K562 (cell line): Measurements from ENCODE around the gene PAX5. TPM values are rescaled to one million over a fixed set of nuclear protein-coding genes. Genes with fewer than 3 reads are reported as not detected.

Experiments used
- ATAC-seq: fragments of 200-7000 bp; cut with Tn5 transposase; 3 replicates; pipeline ENCODE4 v1.9.1; 2020; ENCODE audit warnings: moderate library complexity
- BruUV-seq: library from RNA; stranded (reverse); fragments of 400-500 nt; replicated peaks from 2 replicates; lab custom pipeline; 2021; lab: Mats Ljungman, UMichigan
- CTCF ChIA-PET: fragments of 300-600 bp; formaldehyde crosslinking; extraction: SDS; loops from one replicate; lab custom pipeline; 2021; ENCODE audit warnings: low intra/inter-chr PET ratio; lab: Yijun Ruan, JAX
- POLR2A ChIA-PET: fragments of 300-600, 350-650 bp; sonication (Branson Sonifier 250); formaldehyde crosslinking; extraction: SDS; loops from one replicate; lab custom pipeline; 2021; ENCODE audit warnings: antibody characterized with exemption, inconsistent platforms; lab: Yijun Ruan, JAX
- DNase-seq, 4 experiments: peaks; one replicate each; pipeline versions ENCODE4 v3.0.0 to v3.0.0-alpha.2; 2011 to 2018; ENCODE audit warnings: low spot score in 3 of 4, mixed read lengths in 3 of 4; ENCODE audit errors: extremely low read depth in 1 of 4
- FAIRE-seq: peaks from 2 replicates; lab custom pipeline; 2011; peaks lifted over from hg19 to GRCh38; lab: Jason Lieb, UNC
- H2AFZ ChIP-seq: 2 replicates; pipeline ENCODE4 v1.6.0; 2011; ENCODE audit warnings: low read depth, low read length, control low read depth, inconsistent platforms
- H3K27ac ChIP-seq: fragments of 200-600 bp; 3 replicates; pipeline ENCODE4 v1.8.0; 2011; ENCODE audit warnings: low read depth, mild to moderate bottlenecking, control low read depth, inconsistent platforms, low read length, moderate library complexity, mixed read lengths; ENCODE audit errors: extremely low read depth
- H3K27me3 ChIP-seq, 2 experiments: fragments of 300-600 bp in 1 of 2; 2 replicates in 1 of 2; 3 replicates in 1 of 2; pipeline versions ENCODE4 v1.6.0 to v1.8.0; 2011; ENCODE audit warnings: inconsistent platforms in 2 of 2, low read length in 2 of 2, mild to moderate bottlenecking in 1 of 2, mixed read lengths in 1 of 2, moderate library complexity in 1 of 2; ENCODE audit not compliant: control insufficient read depth in 2 of 2, insufficient read depth in 2 of 2
- H3K36me3 ChIP-seq: fragments of 300-600 bp; 3 replicates; pipeline ENCODE4 v1.8.0; 2011; ENCODE audit warnings: mild to moderate bottlenecking, low read length, inconsistent platforms; ENCODE audit not compliant: control insufficient read depth, insufficient read depth
- H3K4me1 ChIP-seq, 2 experiments: fragments of 200-600 bp in 1 of 2; replicated peaks in 1 of 2; 2 replicates in 1 of 2; 3 replicates in 1 of 2; pipeline versions ENCODE4 v1.5.1 to v1.8.0; 2011; ENCODE audit warnings: inconsistent platforms in 2 of 2, low read length in 2 of 2, mild to moderate bottlenecking in 1 of 2, mixed read lengths in 1 of 2, moderate library complexity in 1 of 2; ENCODE audit not compliant: control insufficient read depth in 2 of 2, insufficient read depth in 2 of 2
- H3K4me2 ChIP-seq: 2 replicates; pipeline ENCODE4 v1.6.1; 2011; ENCODE audit warnings: low read length, control low read depth, inconsistent platforms, mixed read lengths; ENCODE audit not compliant: insufficient read depth
- H3K4me3 ChIP-seq: fragments of 200-600 bp; sonication (generic), shearing (Covaris generic); 2 replicates; pipeline ENCODE4 v1.5.1; 2016; ENCODE audit warnings: control low read depth, inconsistent platforms
- H3K79me2 ChIP-seq: fragments of 200-600 bp; 3 replicates; pipeline ENCODE4 v1.8.0; 2011; ENCODE audit warnings: low read length, inconsistent platforms; ENCODE audit not compliant: control insufficient read depth, insufficient read depth
- H3K9ac ChIP-seq, 2 experiments: 2 replicates each; pipeline versions ENCODE4 v1.6.0 to v1.6.1; 2011; ENCODE audit warnings: low read depth in 2 of 2, low read length in 2 of 2, control low read depth in 1 of 2, inconsistent platforms in 1 of 2, mild to moderate bottlenecking in 1 of 2, mixed read lengths in 1 of 2; ENCODE audit not compliant: insufficient read depth in 1 of 2
- H3K9me1 ChIP-seq: one replicate; pipeline ENCODE4 v1.6.0; 2011; ENCODE audit warnings: inconsistent platforms, mild to moderate bottlenecking, low read length, moderate library complexity; ENCODE audit not compliant: control insufficient read depth, insufficient read depth
- H3K9me3 ChIP-seq: replicated peaks from 2 replicates; pipeline ENCODE4 v1.5.1; 2011; ENCODE audit warnings: low read depth, low read length, inconsistent platforms; ENCODE audit not compliant: control insufficient read depth, insufficient read depth
- H4K20me1 ChIP-seq: replicated peaks from 2 replicates; pipeline ENCODE4 v1.6.1; 2011; ENCODE audit warnings: low read length, inconsistent platforms, mixed read lengths; ENCODE audit not compliant: control insufficient read depth, insufficient read depth
- ATF1 ChIP-seq, 2 experiments: fragments of 450-650 bp in 1 of 2; IDR thresholded peaks; 2 replicates each; pipeline ENCODE4 v1.6.1; 2016; ENCODE audit warnings: missing compliant biosample characterization in 1 of 2, missing genetic modification characterization in 1 of 2
- CHD2 ChIP-seq: IDR thresholded peaks from 2 replicates; pipeline ENCODE4 v1.6.1; 2011; ENCODE audit warnings: low read depth, low read length
- EP300 ChIP-seq: IDR thresholded peaks from 2 replicates; pipeline ENCODE4 v1.6.1; 2012; ENCODE audit warnings: low read length, improper control_type of control experiment
- FOS ChIP-seq: IDR thresholded peaks from 3 replicates; pipeline ENCODE4 v1.6.1; 2011; ENCODE audit not compliant: insufficient read length; ENCODE audit errors: extremely low read depth
- GATA2 ChIP-seq: sonication (generic); formaldehyde crosslinking; IDR thresholded peaks from 2 replicates; pipeline ENCODE4 v1.4.0; 2020; ENCODE audit warnings: mild to moderate bottlenecking, missing genetic modification reagents
- HDAC8 ChIP-seq: fragments of 450-650 bp; IDR thresholded peaks from 2 replicates; pipeline ENCODE4 v1.6.1; 2016; ENCODE audit warnings: mild to moderate bottlenecking, missing genetic modification characterization, moderate library complexity, missing compliant biosample characterization
- IFI16 ChIP-seq: fragments of 250-450 bp; sonication (Bioruptor Pico); IDR thresholded peaks from 2 replicates; pipeline ENCODE4 v2.1.2; 2022; ENCODE audit warnings: mild to moderate bottlenecking, inconsistent platforms
- KAT2B ChIP-seq: IDR thresholded peaks from one replicate; pipeline ENCODE4 v1.6.1; 2012; ENCODE audit warnings: low read depth, mild to moderate bottlenecking, control low read depth, inconsistent platforms, low read length, moderate library complexity
- KDM5B ChIP-seq: fragments of 200-600 bp; sonication (generic); IDR thresholded peaks from 2 replicates; pipeline ENCODE4 v1.6.1; 2012; ENCODE audit warnings: low read depth, mild to moderate bottlenecking, moderate library complexity, low read length, control low read depth, inconsistent platforms; ENCODE audit not compliant: insufficient replicate concordance
- PHF8 ChIP-seq: fragments of 200-600 bp; sonication (generic); IDR thresholded peaks from 2 replicates; pipeline ENCODE4 v1.6.1; 2012; ENCODE audit warnings: mixed run types, mild to moderate bottlenecking, inconsistent platforms, low read length, moderate library complexity, borderline replicate concordance
- ZNF23 ChIP-seq: fragments of 250-450 bp; sonication (Bioruptor Pico); IDR thresholded peaks from 2 replicates; pipeline ENCODE4 v1.4.0; 2020; ENCODE audit warnings: mild to moderate bottlenecking
- WGBS: fragments of 100-300 bp; shearing (Covaris generic); methylation state at CpG from one replicate; pipeline ENCODE4 v1.1.6; 2016; ENCODE audit warnings: low coverage, mixed read lengths; ENCODE audit not compliant: insufficient coverage; ENCODE audit errors: missing lambda C conversion rate; 5-methylcytosine and 5-hydroxymethylcytosine counted together
- in situ Hi-C: fragments of 300-500 bp; cut with MboI; formaldehyde crosslinking; loops from 4 replicates; pipeline ENCODE4 v1.15.0; 2018; ENCODE audit warnings: inconsistent platforms, mixed read lengths
- intact Hi-C: fragments of 100-400 bp; cut with micrococcal nuclease; formaldehyde crosslinking; loops from 2 replicates; pipeline ENCODE4 v1.14.2; 2022
- polyA plus RNA-seq, 8 experiments: library from polyadenylated mRNA; depleted of rRNA in 4 of 8; stranded (reverse) in 5 of 8; unstranded in 3 of 8; fragments of >200 nt; fragmentation: Nextera tagmentation in 2 of 8; fragmentation: Illumina TruSeq in 1 of 8; extraction: Ambion mirVana in 2 of 8; extraction: Trizol in 1 of 8; gene quantifications; 2 replicates each; pipeline versions ENCODE4 v1.2.1 to v1.2.3, GENCODE V29; 2011 to 2014; ENCODE audit warnings: inconsistent platforms in 1 of 8, missing spikeins in 1 of 8
- total RNA-seq, 7 experiments: library from RNA; depleted of rRNA in 6 of 7; stranded (reverse); fragments of >200 nt in 6 of 7; fragmentation: Illumina TruSeq in 2 of 7; extraction: Trizol in 2 of 7; gene quantifications; 2 replicates each; pipeline versions ENCODE4 v1.2.1 to v1.2.3, GENCODE V29; 2011 to 2021; ENCODE audit warnings: low replicate concordance in 1 of 7
- TF ChIP-seq, protein P1 (sequence below): fragments of 450-650 bp; formaldehyde crosslinking; conservative IDR thresholded peaks from 2 replicates; pipeline ENCODE4 v1.4.0; 2022; ENCODE audit warnings: mild to moderate bottlenecking, missing genetic modification characterization
- TF ChIP-seq, protein P2 (sequence below): sonication (generic); IDR thresholded peaks from 2 replicates; pipeline ENCODE4 v1.6.1; 2016
- TF ChIP-seq, protein P3 (sequence below): fragments of 250-450 bp; sonication (Bioruptor Pico); IDR thresholded peaks from 2 replicates; pipeline ENCODE4 v1.4.0; 2020; ENCODE audit warnings: mild to moderate bottlenecking

Gene PAX5
- total and polyA plus RNA-seq, 9 of the 15 experiments (the other 6 are each of a cell fraction or from before 2014, with no cell fraction given) = 0.03 to 0.09 TPM; not detected in 7

DNA sequence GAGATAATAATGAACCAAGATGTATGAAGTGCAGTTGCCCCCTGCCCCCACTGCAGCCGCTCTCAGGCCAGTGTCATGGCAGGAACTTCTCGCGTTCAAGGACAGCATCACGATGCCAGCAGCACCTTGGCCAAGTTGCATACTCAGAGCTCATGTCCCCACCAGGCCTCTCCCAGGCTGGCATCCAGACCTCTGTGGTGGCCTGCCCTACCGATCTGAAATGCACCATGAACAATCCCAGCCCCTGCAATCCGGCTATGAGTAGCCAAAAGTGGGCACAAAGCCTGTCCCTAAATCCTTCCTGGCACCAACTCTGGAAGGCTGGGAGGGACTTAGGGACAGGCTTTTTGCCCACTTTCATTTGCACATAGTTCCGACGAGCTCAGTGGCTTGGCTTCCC lies 140.9 kb downstream of the PAX5 start:
- Histone ChIP-seq H3K4me3 (no peak overlapping the region), H3K9me1 (no peaks in the 10 kb centered on the region), H3K79me2 (no peaks in the 10 kb centered on the region), H3K36me3 (no peaks in the 10 kb centered on the region), H3K4me1 (no peaks in the 10 kb centered on the region), H3K27ac (no peak overlapping the region), H3K9me3 (no peaks in the 10 kb centered on the region), H3K9ac (no peak overlapping the region), H3K4me2 (no peak overlapping the region), H3K27me3 (peaks cover 7 to 67% of the 10 kb centered on the region in 2 experiments), H4K20me1 (peaks cover 3% of the 10 kb centered on the region; the same call in 1 of the 2 replicates), H2AFZ (no peak overlapping the region)
- BruUV-seq = no TSS peak
- ATAC-seq = no peak
- FAIRE-seq = no peak
- POLR2A ChIA-PET = no interaction called here
- CTCF ChIA-PET = no interaction called here
- no peak for DNase-seq
- intact Hi-C loops = no loop called here
- 4% methylated on average over 7 of the region's 8 CpGs for WGBS
- in situ Hi-C loops = no loop called here
- TF ChIP-seq CHD2 (no peak), HDAC8 (no peak)
- TF ChIP-seq, protein P1, sequence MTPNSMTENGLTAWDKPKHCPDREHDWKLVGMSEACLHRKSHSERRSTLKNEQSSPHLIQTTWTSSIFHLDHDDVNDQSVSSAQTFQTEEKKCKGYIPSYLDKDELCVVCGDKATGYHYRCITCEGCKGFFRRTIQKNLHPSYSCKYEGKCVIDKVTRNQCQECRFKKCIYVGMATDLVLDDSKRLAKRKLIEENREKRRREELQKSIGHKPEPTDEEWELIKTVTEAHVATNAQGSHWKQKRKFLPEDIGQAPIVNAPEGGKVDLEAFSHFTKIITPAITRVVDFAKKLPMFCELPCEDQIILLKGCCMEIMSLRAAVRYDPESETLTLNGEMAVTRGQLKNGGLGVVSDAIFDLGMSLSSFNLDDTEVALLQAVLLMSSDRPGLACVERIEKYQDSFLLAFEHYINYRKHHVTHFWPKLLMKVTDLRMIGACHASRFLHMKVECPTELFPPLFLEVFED = no peak

DNA sequence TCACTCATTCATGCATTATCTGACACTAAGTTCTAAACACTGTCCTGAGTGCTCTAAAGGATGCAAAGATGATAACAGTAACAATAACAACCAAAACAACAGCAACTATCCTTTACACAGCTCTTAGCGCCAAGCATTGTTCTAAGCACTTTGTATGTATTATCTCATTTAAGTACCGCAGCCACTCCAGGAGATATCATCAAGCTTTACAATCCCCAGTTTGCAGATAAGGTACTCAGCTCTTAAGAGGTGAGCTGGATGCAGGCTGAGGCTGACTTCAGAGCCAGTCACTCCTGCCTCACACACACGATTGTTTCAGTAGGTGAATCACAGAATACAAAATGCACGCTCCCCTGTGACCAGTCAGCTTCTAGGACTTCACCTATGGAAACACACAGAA lies 141.8 kb downstream of the PAX5 start:
- POLR2A ChIA-PET = no interaction called here
- no peaks in the 10 kb centered on the region for H3K9me1 ChIP-seq
- H3K9me3 ChIP-seq = no peaks in the 10 kb centered on the region
- H3K27ac ChIP-seq = no peak overlapping the region
- intact Hi-C loops = no loop called here
- no peaks in the 10 kb centered on the region for H3K79me2 ChIP-seq
- 2% methylated on average over 4 of the region's 4 CpGs for WGBS
- DNase-seq (no peak), FAIRE-seq (no peak), ATAC-seq (no peak)
- H3K27me3 ChIP-seq = peaks cover 7 to 61% of the 10 kb centered on the region in 2 experiments
- CTCF ChIA-PET = no interaction called here
- H3K4me1 ChIP-seq = no peaks in the 10 kb centered on the region
- H3K4me2 ChIP-seq = no peak overlapping the region
- no peak overlapping the region for H3K9ac ChIP-seq
- BruUV-seq = no TSS peak
- H4K20me1 ChIP-seq = peaks cover 3% of the 10 kb centered on the region; the same call in 1 of the 2 replicates
- no peak overlapping the region for H3K4me3 ChIP-seq
- H3K36me3 ChIP-seq = no peaks in the 10 kb centered on the region
- in situ Hi-C loops = no loop called here
- H2AFZ ChIP-seq = no peak overlapping the region
- TF ChIP-seq PHF8 (no peak), GATA2 (CRISPR knock-in tag) (no peak), KAT2B (no peak), IFI16 (CRISPR knock-in tag) (no peak), FOS (no peak), ATF1 (CRISPR knock-in tag; IDR thresholded peaks at IDR 0.05) (no peak), ATF1 (tag; IDR thresholded peaks at IDR 0.05) (no peak), ZNF23 (no peak), EP300 (no peak), KDM5B (no peak)
- TF ChIP-seq, protein P2, sequence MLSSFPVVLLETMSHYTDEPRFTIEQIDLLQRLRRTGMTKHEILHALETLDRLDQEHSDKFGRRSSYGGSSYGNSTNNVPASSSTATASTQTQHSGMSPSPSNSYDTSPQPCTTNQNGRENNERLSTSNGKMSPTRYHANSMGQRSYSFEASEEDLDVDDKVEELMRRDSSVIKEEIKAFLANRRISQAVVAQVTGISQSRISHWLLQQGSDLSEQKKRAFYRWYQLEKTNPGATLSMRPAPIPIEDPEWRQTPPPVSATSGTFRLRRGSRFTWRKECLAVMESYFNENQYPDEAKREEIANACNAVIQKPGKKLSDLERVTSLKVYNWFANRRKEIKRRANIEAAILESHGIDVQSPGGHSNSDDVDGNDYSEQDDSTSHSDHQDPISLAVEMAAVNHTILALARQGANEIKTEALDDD = no peak
- TF ChIP-seq, protein P3, sequence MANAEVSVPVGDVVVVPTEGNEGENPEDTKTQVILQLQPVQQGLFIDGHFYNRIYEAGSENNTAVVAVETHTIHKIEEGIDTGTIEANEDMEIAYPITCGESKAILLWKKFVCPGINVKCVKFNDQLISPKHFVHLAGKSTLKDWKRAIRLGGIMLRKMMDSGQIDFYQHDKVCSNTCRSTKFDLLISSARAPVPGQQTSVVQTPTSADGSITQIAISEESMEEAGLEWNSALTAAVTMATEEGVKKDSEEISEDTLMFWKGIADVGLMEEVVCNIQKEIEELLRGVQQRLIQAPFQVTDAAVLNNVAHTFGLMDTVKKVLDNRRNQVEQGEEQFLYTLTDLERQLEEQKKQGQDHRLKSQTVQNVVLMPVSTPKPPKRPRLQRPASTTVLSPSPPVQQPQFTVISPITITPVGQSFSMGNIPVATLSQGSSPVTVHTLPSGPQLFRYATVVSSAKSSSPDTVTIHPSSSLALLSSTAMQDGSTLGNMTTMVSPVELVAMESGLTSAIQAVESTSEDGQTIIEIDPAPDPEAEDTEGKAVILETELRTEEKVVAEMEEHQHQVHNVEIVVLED (CRISPR knock-in tag) = no peak
